Transverse colon (tissue), 4 donors: ENCODE data around the gene DNAL4.

ENCODE experiments used
- CTCF ChIP-seq, 5 experiments: fragments of 200-600 bp in 3 of 5; fragments of 450-650 bp in 2 of 5; sonication (generic) in 3 of 5; IDR thresholded peaks; 1 replicate in 2 of 5; 2 replicates in 3 of 5; pipeline ENCODE4 v1.5.1; 2016 to 2017; ENCODE audit warnings: antibody characterized with exemption in 5 of 5, inconsistent platforms in 3 of 5, mild to moderate bottlenecking in 2 of 5, moderate library complexity in 1 of 5
- POLR2AphosphoS5 ChIP-seq, 3 donors: sonication (generic); formaldehyde crosslinking; IDR thresholded peaks; one replicate each; pipeline ENCODE4 v1.6.1; 2016; ENCODE audit warnings: antibody characterized with exemption in 3 of 3

- no peak for TF ChIP-seq CTCF (IDR thresholded peaks at IDR 0.05)
- TF ChIP-seq POLR2AphosphoS5 (IDR thresholded peaks at IDR 0.05) = no peak
Observed at GRCh38 chr22:38820020-38820419, 26.1 kb upstream of the DNAL4 start.
